ENCODE measurements around the gene PRUNE2.

PRUNE2 gene

GRCh38 chr9:76921165-76921564, 15.3 kb upstream of the PRUNE2 start:
- Histone ChIP-seq H3K4me3 (ENCODE audit: low read length) (no peak overlapping the region), H3K79me2 (ENCODE audit: control insufficient read depth, low read length) (no peaks in the 10 kb centered on the region), H4K20me1 (ENCODE audit: control insufficient read depth, insufficient read depth, low read depth, low read length) (no peaks in the 10 kb centered on the region), H3F3A (ENCODE audit: control insufficient read depth, insufficient read depth) (no peaks in the 10 kb centered on the region), H3K27ac (ENCODE audit: low read depth, low read length) (no peak overlapping the region), H3K4me1 (ENCODE audit: control insufficient read depth, low read length) (no peaks in the 10 kb centered on the region), H3K36me3 (ENCODE audit: control insufficient read depth, low read length) (no peaks in the 10 kb centered on the region), H3K9me3 (ENCODE audit: control insufficient read depth, insufficient read depth, low read length) (no peaks in the 10 kb centered on the region), H3K27me3 (ENCODE audit: control insufficient read depth, low read length) (no peaks in the 10 kb centered on the region), H3K9me2 (replicated peaks; ENCODE audit: control insufficient read depth, low read length) (no peaks in the 10 kb centered on the region; the same call in 1 of the 2 replicates), H3K4me2 (ENCODE audit: low read length) (no peak overlapping the region)
- no peak for TF ChIP-seq EZH2phosphoT487 (IDR thresholded peaks at IDR 0.05; ENCODE audit: borderline replicate concordance, low read length)

- Histone ChIP-seq H3K9me2 (replicated peaks; ENCODE audit: control insufficient read depth, low read length) (no peaks in the 10 kb centered on the region; the same call in 1 of the 2 replicates), H3F3A (ENCODE audit: control insufficient read depth, insufficient read depth) (no peaks in the 10 kb centered on the region)
- TF ChIP-seq CTCF (IDR thresholded peaks at IDR 0.05; ENCODE audit: low read depth, low read length, poor library complexity, severe bottlenecking) (no peak), EZH2phosphoT487 (IDR thresholded peaks at IDR 0.05; ENCODE audit: borderline replicate concordance, low read length) (no peak)
These were observed 11.4 kb upstream of the PRUNE2 start for GRCh38 chr9:76917299-76917698.

GRCh38 chr9:76916231-76916630, 10.3 kb upstream of the PRUNE2 start:
- H3K27ac ChIP-seq (ENCODE audit: low read depth, low read length) = no peak overlapping the region
- H3F3A ChIP-seq (ENCODE audit: control insufficient read depth, insufficient read depth) = no peaks in the 10 kb centered on the region
- H3K79me2 ChIP-seq (ENCODE audit: control insufficient read depth, low read length) = no peaks in the 10 kb centered on the region
- no peak overlapping the region for H3K4me3 ChIP-seq (ENCODE audit: low read length)
- H3K36me3 ChIP-seq (ENCODE audit: control insufficient read depth, low read length) = no peaks in the 10 kb centered on the region
- no peaks in the 10 kb centered on the region for H3K27me3 ChIP-seq (ENCODE audit: control insufficient read depth, low read length)
- H3K4me2 ChIP-seq (ENCODE audit: low read length) = no peak overlapping the region
- no peaks in the 10 kb centered on the region for H3K9me3 ChIP-seq (ENCODE audit: control insufficient read depth, insufficient read depth, low read length)
- H3K9me2 ChIP-seq (replicated peaks; ENCODE audit: control insufficient read depth, low read length) = no peaks in the 10 kb centered on the region; the same call in 1 of the 2 replicates
- H4K20me1 ChIP-seq (ENCODE audit: control insufficient read depth, insufficient read depth, low read depth, low read length) = no peaks in the 10 kb centered on the region
- H3K4me1 ChIP-seq (ENCODE audit: control insufficient read depth, low read length) = no peaks in the 10 kb centered on the region
- TF ChIP-seq EZH2phosphoT487 (IDR thresholded peaks at IDR 0.05; ENCODE audit: borderline replicate concordance, low read length) (no peak), CTCF (IDR thresholded peaks at IDR 0.05; ENCODE audit: low read depth, low read length, poor library complexity, severe bottlenecking) (no peak)

More at GRCh38 chr9:76917299-76917698, 11.4 kb upstream of the PRUNE2 start:
- no peak overlapping the region for H3K4me3 ChIP-seq (ENCODE audit: low read length)
- no peaks in the 10 kb centered on the region for H3K36me3 ChIP-seq (ENCODE audit: control insufficient read depth, low read length)
- H4K20me1 ChIP-seq (ENCODE audit: control insufficient read depth, insufficient read depth, low read depth, low read length) = no peaks in the 10 kb centered on the region
- H3K9me3 ChIP-seq (ENCODE audit: control insufficient read depth, insufficient read depth, low read length) = no peaks in the 10 kb centered on the region
- no peak overlapping the region for H3K27ac ChIP-seq (ENCODE audit: low read depth, low read length)
- no peaks in the 10 kb centered on the region for H3K79me2 ChIP-seq (ENCODE audit: control insufficient read depth, low read length)
- H3K27me3 ChIP-seq (ENCODE audit: control insufficient read depth, low read length) = no peaks in the 10 kb centered on the region
- no peak overlapping the region for H3K4me2 ChIP-seq (ENCODE audit: low read length)
- H3K4me1 ChIP-seq (ENCODE audit: control insufficient read depth, low read length) = no peaks in the 10 kb centered on the region

- no peak overlapping the region for H3K4me2 ChIP-seq (ENCODE audit: low read length)
- H3K9me3 ChIP-seq (ENCODE audit: control insufficient read depth, insufficient read depth, low read length) = no peaks in the 10 kb centered on the region
- H3K9me2 ChIP-seq (replicated peaks; ENCODE audit: control insufficient read depth, low read length) = no peaks in the 10 kb centered on the region; the same call in 1 of the 2 replicates
- no peaks in the 10 kb centered on the region for H4K20me1 ChIP-seq (ENCODE audit: control insufficient read depth, insufficient read depth, low read depth, low read length)
- H3K79me2 ChIP-seq (ENCODE audit: control insufficient read depth, low read length) = no peaks in the 10 kb centered on the region
- no peaks in the 10 kb centered on the region for H3K36me3 ChIP-seq (ENCODE audit: control insufficient read depth, low read length)
- H3K27ac ChIP-seq (ENCODE audit: low read depth, low read length) = no peak overlapping the region
- no peak overlapping the region for H3K4me3 ChIP-seq (ENCODE audit: low read length)
- H3K4me1 ChIP-seq (ENCODE audit: control insufficient read depth, low read length) = no peaks in the 10 kb centered on the region
- H3F3A ChIP-seq (ENCODE audit: control insufficient read depth, insufficient read depth) = no peaks in the 10 kb centered on the region
- no peaks in the 10 kb centered on the region for H3K27me3 ChIP-seq (ENCODE audit: control insufficient read depth, low read length)
- no peak for TF ChIP-seq EZH2phosphoT487 (IDR thresholded peaks at IDR 0.05; ENCODE audit: borderline replicate concordance, low read length)
- TF ChIP-seq CTCF (IDR thresholded peaks at IDR 0.05; ENCODE audit: low read depth, low read length, poor library complexity, severe bottlenecking) = no peak
These were observed 7.6 kb upstream of the PRUNE2 start for GRCh38 chr9:76913467-76913866.
